SU-DHL-6 (cell line): Measurements from ENCODE around the gene GRB10.

Experiments
- EZH2phosphoT487 ChIP-seq: fragments of 200-600 bp; sonication (generic), shearing (Covaris generic); conservative IDR thresholded peaks from 2 replicates; pipeline ENCODE4 v1.6.1; 2018; ENCODE audit warnings: mild to moderate bottlenecking, antibody characterized with exemption, low read length, moderate library complexity, mixed read lengths
- TF ChIP-seq, protein P1 (sequence below): fragments of 200-600 bp; sonication (generic); IDR thresholded peaks from one replicate; pipeline ENCODE4 v1.5.1; 2017; ENCODE audit warnings: antibody characterized with exemption, mild to moderate bottlenecking, low read length, moderate library complexity; ENCODE audit not compliant: insufficient read depth, poor library complexity, severe bottlenecking

DNA sequence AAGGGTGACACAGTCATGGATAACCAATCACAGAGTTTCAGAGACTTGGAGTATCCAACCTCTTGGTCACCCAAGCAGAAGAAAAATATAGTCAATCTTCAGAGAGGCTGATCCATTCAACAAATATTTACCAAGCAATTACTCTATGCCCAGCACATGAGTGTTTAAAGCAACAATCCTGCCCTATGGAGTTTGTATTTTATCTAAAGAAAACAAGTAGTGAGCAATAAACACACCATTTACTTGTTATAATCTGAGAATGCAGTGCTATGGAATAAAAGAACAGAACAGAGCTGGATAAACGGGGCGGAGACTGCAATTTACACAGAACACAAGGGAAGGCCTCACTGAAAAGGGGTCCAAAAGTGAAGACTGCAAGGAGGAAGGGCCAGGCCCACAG, 63.8 kb downstream of the GRB10 start:
- TF ChIP-seq, protein P1, sequence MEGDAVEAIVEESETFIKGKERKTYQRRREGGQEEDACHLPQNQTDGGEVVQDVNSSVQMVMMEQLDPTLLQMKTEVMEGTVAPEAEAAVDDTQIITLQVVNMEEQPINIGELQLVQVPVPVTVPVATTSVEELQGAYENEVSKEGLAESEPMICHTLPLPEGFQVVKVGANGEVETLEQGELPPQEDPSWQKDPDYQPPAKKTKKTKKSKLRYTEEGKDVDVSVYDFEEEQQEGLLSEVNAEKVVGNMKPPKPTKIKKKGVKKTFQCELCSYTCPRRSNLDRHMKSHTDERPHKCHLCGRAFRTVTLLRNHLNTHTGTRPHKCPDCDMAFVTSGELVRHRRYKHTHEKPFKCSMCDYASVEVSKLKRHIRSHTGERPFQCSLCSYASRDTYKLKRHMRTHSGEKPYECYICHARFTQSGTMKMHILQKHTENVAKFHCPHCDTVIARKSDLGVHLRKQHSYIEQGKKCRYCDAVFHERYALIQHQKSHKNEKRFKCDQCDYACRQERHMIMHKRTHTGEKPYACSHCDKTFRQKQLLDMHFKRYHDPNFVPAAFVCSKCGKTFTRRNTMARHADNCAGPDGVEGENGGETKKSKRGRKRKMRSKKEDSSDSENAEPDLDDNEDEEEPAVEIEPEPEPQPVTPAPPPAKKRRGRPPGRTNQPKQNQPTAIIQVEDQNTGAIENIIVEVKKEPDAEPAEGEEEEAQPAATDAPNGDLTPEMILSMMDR: no peak
- no peak for TF ChIP-seq EZH2phosphoT487
